HEK293T (cell line): ENCODE measurements around the gene TULP3.

Source experiments
- CTCF ChIA-PET: fragments of 350-600 bp; formaldehyde crosslinking; extraction: SDS; loops from one replicate; lab custom pipeline; 2021; ENCODE audit warnings: antibody characterized with exemption, inconsistent platforms; lab: Yijun Ruan, JAX
- POLR2A ChIA-PET: fragments of 350-600 bp; formaldehyde crosslinking; extraction: SDS; loops from one replicate; lab custom pipeline; 2020; ENCODE audit warnings: antibody characterized with exemption, inconsistent platforms; lab: Yijun Ruan, JAX
- DNase-seq: peaks from one replicate; pipeline ENCODE4 v3.0.0; 2012; ENCODE audit warnings: mixed read lengths; ENCODE audit errors: extremely low spot score
- ARNT ChIP-seq: fragments of 450-650 bp; IDR thresholded peaks from 2 replicates; pipeline ENCODE4 v1.6.1; 2017; ENCODE audit warnings: mild to moderate bottlenecking
- BHLHE40 ChIP-seq: fragments of 450-650 bp; IDR thresholded peaks from 2 replicates; pipeline ENCODE4 v1.6.1; 2016; ENCODE audit warnings: mild to moderate bottlenecking, moderate library complexity, borderline replicate concordance
- CTBP1 ChIP-seq: fragments of 450-650 bp; IDR thresholded peaks from 2 replicates; pipeline ENCODE4 v1.6.1; 2016; ENCODE audit warnings: borderline replicate concordance
- ELF4 ChIP-seq: fragments of 450-650 bp; IDR thresholded peaks from 2 replicates; pipeline ENCODE4 v1.6.1; 2017; ENCODE audit warnings: antibody characterized with exemption
- FOXA1 ChIP-seq: fragments of 450-650 bp; IDR thresholded peaks from 2 replicates; pipeline ENCODE4 v1.6.1; 2016; ENCODE audit warnings: mild to moderate bottlenecking
- FOXK2 ChIP-seq: fragments of 450-650 bp; IDR thresholded peaks from 2 replicates; pipeline ENCODE4 v1.6.1; 2016; ENCODE audit warnings: mild to moderate bottlenecking
- FOXM1 ChIP-seq: fragments of 450-650 bp; IDR thresholded peaks from 2 replicates; pipeline ENCODE4 v1.6.1; 2017; ENCODE audit warnings: mild to moderate bottlenecking, borderline replicate concordance
- HDGF ChIP-seq: fragments of 450-650 bp; IDR thresholded peaks from 2 replicates; pipeline ENCODE4 v1.6.1; 2017; ENCODE audit warnings: antibody characterized with exemption, borderline replicate concordance
- L3MBTL2 ChIP-seq: fragments of 450-650 bp; conservative IDR thresholded peaks from 2 replicates; pipeline ENCODE4 v1.6.1; 2016; ENCODE audit warnings: mild to moderate bottlenecking
- LEF1 ChIP-seq: fragments of 450-650 bp; IDR thresholded peaks from 2 replicates; pipeline ENCODE4 v1.6.1; 2017; ENCODE audit warnings: mild to moderate bottlenecking, borderline replicate concordance
- NFRKB ChIP-seq: fragments of 450-650 bp; IDR thresholded peaks from 2 replicates; pipeline ENCODE4 v1.6.1; 2016; ENCODE audit warnings: mild to moderate bottlenecking, moderate library complexity
- PKNOX1 ChIP-seq: fragments of 450-650 bp; IDR thresholded peaks from 2 replicates; pipeline ENCODE4 v1.6.1; 2016
- SP1 ChIP-seq: fragments of 450-650 bp; IDR thresholded peaks from 2 replicates; pipeline ENCODE4 v1.6.1; 2017
- SUZ12 ChIP-seq: fragments of 450-650 bp; IDR thresholded peaks from 2 replicates; pipeline ENCODE4 v1.6.1; 2016; ENCODE audit warnings: mild to moderate bottlenecking
- TARDBP ChIP-seq: fragments of 450-650 bp; IDR thresholded peaks from 2 replicates; pipeline ENCODE4 v1.6.1; 2016
- ZNF384 ChIP-seq: fragments of 450-650 bp; IDR thresholded peaks from 2 replicates; pipeline ENCODE4 v1.6.1; 2016

Gene TULP3

GRCh38 chr12:2879853-2880252 is 10.8 kb upstream of the TULP3 start:
- CTCF ChIA-PET = no interaction called here
- no peak for DNase-seq
- no peak for TF ChIP-seq FOXK2
- no peak for TF ChIP-seq LEF1
- TF ChIP-seq ARNT = no peak
- TF ChIP-seq TARDBP = no peak
- TF ChIP-seq HDGF = no peak
- TF ChIP-seq ZNF384 = no peak
- TF ChIP-seq L3MBTL2 = no peak
- TF ChIP-seq NFRKB = no peak
- no peak for TF ChIP-seq FOXM1
- no peak for TF ChIP-seq SUZ12
- no peak for TF ChIP-seq BHLHE40
- TF ChIP-seq FOXA1 = no peak
- no peak for TF ChIP-seq ELF4
- no peak for TF ChIP-seq SP1
- TF ChIP-seq CTBP1 = no peak
- no peak for TF ChIP-seq PKNOX1
- POLR2A ChIA-PET = interaction anchor here (1.0 to 1.7 kb wide), 3 partner anchors 11 to 85 kb away, joined by 3 to 7 read pairs (median 5); partner anchors contain the start of genes FKBP4 and TULP3

GRCh38 chr12:2884810-2885209 is 5.9 kb upstream of the TULP3 start:
- ChIA-PET CTCF (interaction anchor here (0.9 to 2.4 kb wide), 7 partner anchors 8 to 157 kb away, joined by 3 to 15 read pairs (median 7); partner anchors contain the start of genes FOXM1 and RHNO1), POLR2A (interaction anchor here (1.5 kb wide), 1 partner anchor 8 kb away, joined by 9 read pairs; the partner anchor contains the start of genes FOXM1 and RHNO1)
- DNase-seq = no peak
- TF ChIP-seq ARNT (no peak), BHLHE40 (no peak), FOXK2 (no peak), FOXA1 (no peak), SP1 (no peak)

GRCh38 chr12:2886768-2887450 is 3.8 kb upstream of the TULP3 start:
- ChIA-PET CTCF (interaction anchor here (0.6 to 2.4 kb wide), 3 partner anchors 57 to 147 kb away, joined by 4 to 12 read pairs (median 6); no protein-coding TSS in a partner anchor), POLR2A (interaction anchor here (0.9 to 1.0 kb wide), 2 partner anchors 8 to 10 kb away, joined by 3 to 6 read pairs; partner anchors contain the start of genes FOXM1 and RHNO1)
- TF ChIP-seq PKNOX1 (no peak), FOXK2 (no peak), L3MBTL2 (no peak), BHLHE40 (no peak), CTBP1 (no peak), NFRKB (no peak)
- DNase-seq = no peak

DNA sequence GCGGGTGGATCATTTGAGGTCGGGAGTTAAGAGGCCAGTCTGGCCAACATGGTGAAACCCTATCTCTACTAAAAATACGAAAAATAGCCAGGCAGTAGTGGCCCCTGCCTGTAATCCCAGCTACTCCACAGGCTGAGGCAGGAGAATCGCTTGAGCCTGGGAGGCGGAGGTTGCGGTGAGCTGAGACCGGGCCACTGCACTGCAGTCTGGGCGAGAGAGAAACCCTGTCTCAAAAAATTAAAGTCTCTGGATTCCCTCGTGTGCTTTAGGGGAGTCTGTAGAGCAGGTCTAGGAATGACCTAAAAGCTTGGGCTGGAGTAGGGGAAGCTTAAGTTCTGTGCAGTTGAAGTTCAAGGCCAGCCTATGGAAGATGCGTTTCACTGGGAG is 697 bp upstream of the TULP3 start:
- ChIA-PET CTCF (interaction anchor here (0.6 to 1.3 kb wide), 2 partner anchors 54 to 231 kb away, joined by 4 to 5 read pairs; no protein-coding TSS in a partner anchor), POLR2A (interaction anchor here (0.6 to 2.3 kb wide), 13 partner anchors 10 to 249 kb away, joined by 3 to 23 read pairs (median 3); partner anchors contain the start of genes FOXM1 and RHNO1)
- no peak for DNase-seq
- TF ChIP-seq CTBP1 (no peak), PKNOX1 (no peak), SP1 (no peak), TARDBP (no peak), ELF4 (no peak), FOXM1 (no peak), SUZ12 (no peak), NFRKB (no peak), FOXA1 (no peak), LEF1 (no peak)

DNA sequence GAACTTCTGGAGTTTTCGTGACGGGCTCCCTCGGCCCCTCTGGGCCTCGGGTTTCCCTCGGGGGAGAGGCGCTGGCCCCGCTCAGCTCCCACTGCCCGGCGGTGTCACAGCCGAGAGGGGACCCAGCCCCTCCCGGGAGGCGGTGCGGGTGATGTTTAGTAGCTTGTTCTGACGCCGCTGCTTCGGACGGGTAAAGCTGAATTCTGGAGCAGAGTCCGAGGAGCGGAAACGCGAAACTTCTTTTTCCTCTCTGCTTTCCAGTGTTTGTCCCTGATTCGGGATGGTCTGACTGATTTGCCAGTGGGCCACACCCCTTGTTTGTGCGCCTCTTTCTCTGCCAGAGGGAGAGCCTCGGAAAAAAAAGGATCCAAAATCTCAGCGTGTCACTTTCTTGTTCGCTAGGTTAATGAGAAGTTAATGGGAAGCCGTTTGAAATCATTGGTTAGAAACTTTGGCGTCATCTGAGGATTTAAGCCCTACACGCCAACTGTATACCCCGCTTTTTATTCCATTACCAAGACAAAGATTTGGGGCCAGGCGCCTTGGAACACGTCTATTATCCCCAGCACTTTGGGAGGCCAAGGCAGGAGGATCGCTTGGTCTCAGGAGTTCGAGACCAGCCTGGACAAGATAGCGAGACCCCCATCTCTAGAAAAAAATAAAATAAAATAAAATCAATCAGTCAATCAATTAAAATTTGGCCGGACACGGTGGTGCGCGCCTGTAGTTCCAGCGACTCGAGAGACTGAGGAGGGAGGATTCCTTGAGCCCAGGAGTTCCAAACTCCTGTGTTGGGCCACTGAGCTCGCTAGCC is 756 bp downstream of the TULP3 start:
- peak; percentile 36 for DNase-seq
- ChIA-PET CTCF (interaction anchor here (0.6 to 1.3 kb wide), 2 partner anchors 53 to 54 kb away, joined by 3 to 4 read pairs; no protein-coding TSS in a partner anchor), POLR2A (interaction anchor here (0.9 to 2.3 kb wide), 8 partner anchors 9 to 95 kb away, joined by 3 to 23 read pairs (median 6); partner anchors contain the start of genes FOXM1 and RHNO1)
- TF ChIP-seq LEF1 (no peak), SUZ12 (no peak), CTBP1 (no peak), FOXM1 (no peak), PKNOX1 (no peak), SP1 (no peak), BHLHE40 (no peak), ARNT (no peak), HDGF (no peak), ELF4 (no peak), NFRKB (no peak), FOXK2 (no peak), FOXA1 (no peak), L3MBTL2 (no peak), ZNF384 (no peak), TARDBP (no peak)
